HEK293T (cell line): ENCODE results near the gene ACSM3.

Experiments
- CTCF ChIA-PET: fragments of 350-600 bp; formaldehyde crosslinking; extraction: SDS; loops from one replicate; lab custom pipeline; 2021; ENCODE audit warnings: antibody characterized with exemption, inconsistent platforms; lab: Yijun Ruan, JAX
- POLR2A ChIA-PET: fragments of 350-600 bp; formaldehyde crosslinking; extraction: SDS; loops from one replicate; lab custom pipeline; 2020; ENCODE audit warnings: antibody characterized with exemption, inconsistent platforms; lab: Yijun Ruan, JAX
- DNase-seq: peaks from one replicate; pipeline ENCODE4 v3.0.0; 2012; ENCODE audit warnings: mixed read lengths; ENCODE audit errors: extremely low spot score
- ARNT ChIP-seq: fragments of 450-650 bp; IDR thresholded peaks from 2 replicates; pipeline ENCODE4 v1.6.1; 2017; ENCODE audit warnings: mild to moderate bottlenecking
- BHLHE40 ChIP-seq: fragments of 450-650 bp; IDR thresholded peaks from 2 replicates; pipeline ENCODE4 v1.6.1; 2016; ENCODE audit warnings: mild to moderate bottlenecking, moderate library complexity, borderline replicate concordance
- CTBP1 ChIP-seq: fragments of 450-650 bp; IDR thresholded peaks from 2 replicates; pipeline ENCODE4 v1.6.1; 2016; ENCODE audit warnings: borderline replicate concordance
- ELF4 ChIP-seq: fragments of 450-650 bp; IDR thresholded peaks from 2 replicates; pipeline ENCODE4 v1.6.1; 2017; ENCODE audit warnings: antibody characterized with exemption
- FOXA1 ChIP-seq: fragments of 450-650 bp; IDR thresholded peaks from 2 replicates; pipeline ENCODE4 v1.6.1; 2016; ENCODE audit warnings: mild to moderate bottlenecking
- FOXK2 ChIP-seq: fragments of 450-650 bp; IDR thresholded peaks from 2 replicates; pipeline ENCODE4 v1.6.1; 2016; ENCODE audit warnings: mild to moderate bottlenecking
- FOXM1 ChIP-seq: fragments of 450-650 bp; IDR thresholded peaks from 2 replicates; pipeline ENCODE4 v1.6.1; 2017; ENCODE audit warnings: mild to moderate bottlenecking, borderline replicate concordance
- HDGF ChIP-seq: fragments of 450-650 bp; IDR thresholded peaks from 2 replicates; pipeline ENCODE4 v1.6.1; 2017; ENCODE audit warnings: antibody characterized with exemption, borderline replicate concordance
- L3MBTL2 ChIP-seq: fragments of 450-650 bp; conservative IDR thresholded peaks from 2 replicates; pipeline ENCODE4 v1.6.1; 2016; ENCODE audit warnings: mild to moderate bottlenecking
- LEF1 ChIP-seq: fragments of 450-650 bp; IDR thresholded peaks from 2 replicates; pipeline ENCODE4 v1.6.1; 2017; ENCODE audit warnings: mild to moderate bottlenecking, borderline replicate concordance
- NFRKB ChIP-seq: fragments of 450-650 bp; IDR thresholded peaks from 2 replicates; pipeline ENCODE4 v1.6.1; 2016; ENCODE audit warnings: mild to moderate bottlenecking, moderate library complexity
- SP1 ChIP-seq: fragments of 450-650 bp; IDR thresholded peaks from 2 replicates; pipeline ENCODE4 v1.6.1; 2017
- SUZ12 ChIP-seq: fragments of 450-650 bp; IDR thresholded peaks from 2 replicates; pipeline ENCODE4 v1.6.1; 2016; ENCODE audit warnings: mild to moderate bottlenecking
- TARDBP ChIP-seq: fragments of 450-650 bp; IDR thresholded peaks from 2 replicates; pipeline ENCODE4 v1.6.1; 2016
- ZNF384 ChIP-seq: fragments of 450-650 bp; IDR thresholded peaks from 2 replicates; pipeline ENCODE4 v1.6.1; 2016
- TF ChIP-seq, protein P1 (sequence below): fragments of 450-650 bp; IDR thresholded peaks from 2 replicates; pipeline ENCODE4 v1.6.1; 2016

ACSM3 gene

DNA sequence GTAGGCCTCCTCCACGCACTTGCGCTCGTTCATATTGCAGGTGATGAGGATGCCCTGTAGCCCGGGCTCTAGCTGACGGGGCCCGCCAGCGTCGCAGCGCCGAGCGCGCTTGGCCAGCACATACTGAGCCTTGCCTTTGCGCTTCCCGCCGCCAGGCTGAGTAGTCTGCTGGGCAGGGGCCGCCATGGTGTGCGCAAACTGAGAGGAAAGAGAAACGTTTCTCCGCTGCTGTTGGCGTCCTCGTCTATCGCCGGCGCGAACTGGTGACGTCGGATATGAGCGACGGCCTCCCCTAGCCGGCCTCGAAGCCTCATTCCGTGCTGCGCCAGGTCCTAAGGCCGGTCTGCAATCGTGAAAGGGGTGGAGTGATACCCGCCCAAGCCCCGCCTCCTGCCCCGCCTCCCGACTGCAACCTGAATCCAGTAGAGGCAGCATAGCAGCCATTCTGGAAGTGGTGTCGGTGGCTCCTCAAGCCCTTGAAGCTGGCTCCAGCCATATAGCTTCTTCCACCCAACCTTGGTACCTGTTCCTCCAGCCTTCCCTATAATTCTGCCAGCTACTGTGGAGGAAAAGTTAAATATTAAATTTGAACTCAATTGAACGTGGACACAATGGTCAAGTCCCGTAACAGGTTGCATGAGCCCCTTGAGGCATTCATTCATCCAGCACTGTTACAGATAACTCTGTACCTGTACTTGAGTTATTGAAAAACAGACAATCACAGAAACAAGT lies 22.1 kb upstream of the ACSM3 start, which contains the start of gene THUMPD1:
Gene THUMPD1 (minus strand): TSS at position 265 of the 732 bp plus-strand sequence. CDS start 79 bp downstream, at position 186.
- POLR2A ChIA-PET: interaction anchor here (1.0 to 1.7 kb wide), 2 partner anchors 10 to 65 kb away, joined by 4 to 9 read pairs; partner anchors contain the start of genes ERI2 and REXO5
- DNase-seq: peak; percentile 97
- TF ChIP-seq ZNF384 (no peak), LEF1 (no peak), HDGF (no peak), CTBP1 (no peak), NFRKB (no peak), FOXM1 (peak; percentile 88), SUZ12 (no peak), SP1 (no peak), L3MBTL2 (peak; percentile 62), BHLHE40 (no peak), FOXK2 (no peak), TARDBP (no peak), ARNT (no peak), FOXA1 (no peak), ELF4 (0 out of 2 replicates have a peak, but pooled peaks have one; percentile 9)
- TF ChIP-seq, protein P1, sequence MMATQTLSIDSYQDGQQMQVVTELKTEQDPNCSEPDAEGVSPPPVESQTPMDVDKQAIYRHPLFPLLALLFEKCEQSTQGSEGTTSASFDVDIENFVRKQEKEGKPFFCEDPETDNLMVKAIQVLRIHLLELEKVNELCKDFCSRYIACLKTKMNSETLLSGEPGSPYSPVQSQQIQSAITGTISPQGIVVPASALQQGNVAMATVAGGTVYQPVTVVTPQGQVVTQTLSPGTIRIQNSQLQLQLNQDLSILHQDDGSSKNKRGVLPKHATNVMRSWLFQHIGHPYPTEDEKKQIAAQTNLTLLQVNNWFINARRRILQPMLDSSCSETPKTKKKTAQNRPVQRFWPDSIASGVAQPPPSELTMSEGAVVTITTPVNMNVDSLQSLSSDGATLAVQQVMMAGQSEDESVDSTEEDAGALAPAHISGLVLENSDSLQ: peak; percentile 54; the same call in 1 of the 2 replicates
- CTCF ChIA-PET: no interaction called here

DNA sequence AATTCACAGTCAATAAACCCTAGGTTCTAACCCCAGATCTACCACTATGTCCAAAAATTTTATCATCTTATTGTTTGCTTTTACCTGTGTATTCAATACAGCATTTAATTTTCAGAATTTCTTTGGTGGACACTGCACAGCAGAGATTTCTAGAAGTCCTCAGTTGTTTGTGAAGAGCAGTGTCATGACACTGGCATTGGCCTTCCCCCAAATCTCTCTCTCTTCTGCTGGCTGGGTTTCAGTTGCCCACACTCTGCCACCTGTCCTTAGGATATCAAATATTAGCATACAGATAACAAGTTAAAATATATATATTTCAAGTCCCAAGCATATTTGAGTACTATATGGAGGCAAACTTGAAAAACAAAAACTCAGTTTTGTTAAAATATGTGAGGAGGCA lies 20.2 kb upstream of the ACSM3 start:
- TF ChIP-seq HDGF: no peak
- CTCF ChIA-PET: interaction anchor here (0.5 kb wide), 1 partner anchor 406 kb away, joined by 3 read pairs; no protein-coding TSS in a partner anchor
- DNase-seq: no peak
- POLR2A ChIA-PET: no interaction called here

DNA sequence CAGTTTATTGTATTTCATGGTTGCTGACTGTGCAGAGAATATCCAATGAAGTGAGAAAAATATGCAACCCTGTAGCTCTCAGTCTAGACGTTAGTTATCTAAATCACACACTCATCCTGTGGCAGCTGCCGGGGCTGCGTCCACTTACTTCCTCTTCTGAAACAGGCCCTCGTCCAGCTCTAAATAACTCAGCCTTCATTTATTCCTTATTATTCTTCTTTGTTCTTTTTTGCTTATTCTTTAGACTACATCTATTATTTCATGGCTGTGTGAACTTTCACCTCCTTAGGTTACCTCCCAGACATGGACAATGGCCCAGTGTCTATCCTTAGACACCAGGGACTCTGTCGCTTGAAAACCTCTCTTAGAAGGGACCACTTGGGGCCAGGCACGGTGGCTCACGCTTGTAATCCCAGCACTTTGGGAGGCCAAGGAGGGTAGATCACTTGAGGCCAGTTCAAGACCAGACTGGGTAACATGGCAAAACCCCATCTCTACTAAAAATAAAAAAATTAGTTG lies 18.8 kb upstream of the ACSM3 start:
- POLR2A ChIA-PET: no interaction called here

DNA sequence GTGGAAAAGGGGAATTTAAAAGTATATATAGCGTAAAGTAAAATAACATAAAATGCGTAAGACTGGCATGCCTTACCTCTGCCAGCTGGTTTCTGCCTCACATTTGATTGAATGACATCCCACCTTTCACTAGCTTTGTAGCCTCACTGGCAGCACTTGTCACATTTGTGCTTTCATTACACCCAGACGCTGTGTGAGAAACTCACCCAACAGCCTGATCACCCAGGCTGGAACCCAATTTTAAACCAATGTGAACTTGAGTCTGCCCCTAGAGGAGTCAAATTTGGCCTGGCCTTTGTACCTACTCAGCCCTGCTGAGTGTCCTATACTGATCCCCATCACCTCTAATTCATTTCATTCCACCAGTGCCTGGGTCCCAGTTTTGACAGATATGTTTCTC lies 17.4 kb upstream of the ACSM3 start:
- ChIA-PET CTCF (no interaction called here), POLR2A (no interaction called here)
- no peak for TF ChIP-seq NFRKB
- TF ChIP-seq FOXA1: no peak
- TF ChIP-seq FOXM1: no peak
- no peak for TF ChIP-seq SUZ12
- TF ChIP-seq, protein P1: no peak
- no peak for TF ChIP-seq CTBP1
- no peak for TF ChIP-seq LEF1
- TF ChIP-seq HDGF: no peak
- no peak for TF ChIP-seq ARNT
- no peak for TF ChIP-seq TARDBP
- no peak for DNase-seq

More for the DNA sequence above, 18.8 kb upstream of the ACSM3 start:
- CTCF ChIA-PET: no interaction called here
- no peak for DNase-seq
- TF ChIP-seq L3MBTL2 (no peak), LEF1 (no peak), ARNT (no peak), HDGF (no peak), FOXA1 (no peak), NFRKB (no peak), SUZ12 (no peak)
- TF ChIP-seq, protein P1: no peak

DNA sequence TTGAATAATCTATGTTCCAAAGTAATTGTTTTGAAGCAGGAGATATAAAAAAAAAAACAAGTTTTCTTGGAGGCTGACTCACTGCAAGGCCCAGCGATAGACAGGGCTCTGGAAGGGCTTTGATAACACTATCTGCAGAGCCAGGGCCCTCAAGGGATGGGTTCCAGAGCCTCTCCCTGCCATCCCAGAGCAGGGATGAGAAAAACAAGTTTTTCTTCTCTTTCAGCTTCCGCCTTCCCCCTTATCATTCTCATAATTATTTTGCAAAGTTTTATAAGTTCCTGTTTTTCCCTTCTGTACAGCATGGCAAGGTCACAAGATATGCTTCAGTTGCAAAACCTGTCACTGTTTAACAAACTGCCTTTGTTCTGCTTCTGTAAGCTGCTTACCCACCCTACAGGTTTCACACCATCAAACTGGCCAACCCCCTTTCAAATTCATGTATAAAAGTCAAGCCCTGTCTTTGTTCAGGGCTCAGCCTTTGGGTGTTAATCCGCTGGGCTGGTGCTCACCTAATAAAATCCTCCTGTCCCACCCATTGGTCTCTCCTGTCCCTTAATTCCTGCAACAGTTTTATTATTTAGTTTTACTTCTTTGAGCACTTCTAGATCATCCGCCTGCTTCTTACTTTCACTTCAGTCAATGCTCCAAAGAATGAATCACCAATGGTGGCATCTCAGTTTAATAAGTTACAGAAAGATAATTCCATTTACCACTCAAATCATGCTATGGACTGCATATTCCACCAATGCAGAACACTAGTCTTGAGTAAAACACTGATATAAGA lies 16.6 kb upstream of the ACSM3 start:
- ChIA-PET CTCF (no interaction called here), POLR2A (no interaction called here)
- no peak for DNase-seq
- no peak for TF ChIP-seq LEF1
- no peak for TF ChIP-seq TARDBP
- TF ChIP-seq HDGF: no peak
- TF ChIP-seq SP1: no peak
- no peak for TF ChIP-seq CTBP1
- TF ChIP-seq FOXM1: no peak
- no peak for TF ChIP-seq NFRKB
- no peak for TF ChIP-seq ELF4
- TF ChIP-seq, protein P1: no peak
- no peak for TF ChIP-seq BHLHE40
- no peak for TF ChIP-seq FOXK2
- no peak for TF ChIP-seq SUZ12
- no peak for TF ChIP-seq L3MBTL2
- no peak for TF ChIP-seq FOXA1
- no peak for TF ChIP-seq ARNT
- TF ChIP-seq ZNF384: no peak
